Fibroblast of villous mesenchyme (primary cell): Measurements from ENCODE around the gene DCDC2. TPM values are rescaled to one million over a fixed set of nuclear protein-coding genes. Genes with fewer than 3 reads are reported as not detected.

ENCODE experiments used
- DNase-seq: peaks from one replicate; pipeline ENCODE4 v3.0.0-alpha.2; 2010; ENCODE audit warnings: low read depth
- H3K4me3 ChIP-seq: 2 replicates; pipeline ENCODE4 v1.5.1; 2011; ENCODE audit warnings: low read depth, mild to moderate bottlenecking, low read length
- CTCF ChIP-seq: IDR thresholded peaks from 2 replicates; pipeline ENCODE4 v1.5.1; 2012; ENCODE audit warnings: low read depth, mild to moderate bottlenecking, low read length; ENCODE audit not compliant: insufficient read depth
- total RNA-seq: library from RNA; depleted of rRNA; stranded (reverse); fragments of >200 nt; gene quantifications from 2 replicates; pipeline ENCODE4 v1.2.3, GENCODE V29; 2012

Gene DCDC2
- total RNA-seq, 1 donor: 0.43 TPM

GRCh38 chr6:24186349-24186748 is 171.5 kb downstream of the DCDC2 start:
- no peak for DNase-seq
- no peak overlapping the region for H3K4me3 ChIP-seq
- no peak for TF ChIP-seq CTCF

GRCh38 chr6:24183584-24183983 is 174.3 kb downstream of the DCDC2 start:
- TF ChIP-seq CTCF: no peak
- no peak for DNase-seq
- no peak overlapping the region for H3K4me3 ChIP-seq

- no peak for TF ChIP-seq CTCF
- DNase-seq: no peak
- no peak overlapping the region for H3K4me3 ChIP-seq
Observed at GRCh38 chr6:24157886-24158285, 200.0 kb downstream of the DCDC2 start.

GRCh38 chr6:24154121-24154520 is 203.7 kb downstream of the DCDC2 start:
- TF ChIP-seq CTCF: no peak
- H3K4me3 ChIP-seq: no peak overlapping the region
- DNase-seq: no peak

GRCh38 chr6:24152014-24152413 is 205.8 kb downstream of the DCDC2 start:
- DNase-seq: no peak
- no peak for TF ChIP-seq CTCF
- H3K4me3 ChIP-seq: no peak overlapping the region

- no peak for DNase-seq
- TF ChIP-seq CTCF: no peak
- no peak overlapping the region for H3K4me3 ChIP-seq
Observed at GRCh38 chr6:24149836-24150235, 208.0 kb downstream of the DCDC2 start.

GRCh38 chr6:24149296-24149695 is 208.6 kb downstream of the DCDC2 start:
- TF ChIP-seq CTCF: no peak
- no peak for DNase-seq
- no peak overlapping the region for H3K4me3 ChIP-seq
